Amniotic epithelial cell (primary cell): Measurements from ENCODE around the gene NEAT1.

Source experiments
- DNase-seq: peaks from one replicate; pipeline ENCODE4 v3.0.0-alpha.2; 2010; ENCODE audit warnings: low read depth

NEAT1 gene

GRCh38 chr11:65423516-65424204 lies 1.1 kb downstream of the NEAT1 start:
- DNase-seq: peak; percentile 43

DNA sequence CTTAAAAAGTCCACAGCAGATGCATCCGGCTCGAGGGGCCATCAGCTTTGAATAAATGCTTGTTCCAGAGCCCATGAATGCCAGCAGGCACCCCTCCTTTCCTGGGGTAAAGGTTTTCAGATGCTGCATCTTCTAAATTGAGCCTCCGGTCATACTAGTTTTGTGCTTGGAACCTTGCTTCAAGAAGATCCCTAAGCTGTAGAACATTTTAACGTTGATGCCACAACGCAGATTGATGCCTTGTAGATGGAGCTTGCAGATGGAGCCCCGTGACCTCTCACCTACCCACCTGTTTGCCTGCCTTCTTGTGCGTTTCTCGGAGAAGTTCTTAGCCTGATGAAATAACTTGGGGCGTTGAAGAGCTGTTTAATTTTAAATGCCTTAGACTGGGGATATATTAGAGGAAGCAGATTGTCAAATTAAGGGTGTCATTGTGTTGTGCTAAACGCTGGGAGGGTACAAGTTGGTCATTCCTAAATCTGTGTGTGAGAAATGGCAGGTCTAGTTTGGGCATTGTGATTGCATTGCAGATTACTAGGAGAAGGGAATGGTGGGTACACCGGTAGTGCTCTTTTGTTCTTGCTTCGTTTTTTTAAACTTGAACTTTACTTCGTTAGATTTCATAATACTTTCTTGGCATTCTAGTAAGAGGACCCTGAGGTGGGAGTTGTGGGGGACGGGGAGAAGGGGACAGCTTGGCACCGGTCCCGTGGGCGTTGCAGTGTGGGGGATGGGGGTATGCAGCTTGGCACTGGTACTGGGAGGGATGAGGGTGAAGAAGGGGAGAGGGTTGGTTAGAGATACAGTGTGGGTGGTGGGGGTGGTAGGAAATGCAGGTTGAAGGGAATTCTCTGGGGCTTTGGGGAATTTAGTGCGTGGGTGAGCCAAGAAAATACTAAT lies 1.9 kb downstream of the NEAT1 start:
- DNase-seq: peak; percentile 59

DNA sequence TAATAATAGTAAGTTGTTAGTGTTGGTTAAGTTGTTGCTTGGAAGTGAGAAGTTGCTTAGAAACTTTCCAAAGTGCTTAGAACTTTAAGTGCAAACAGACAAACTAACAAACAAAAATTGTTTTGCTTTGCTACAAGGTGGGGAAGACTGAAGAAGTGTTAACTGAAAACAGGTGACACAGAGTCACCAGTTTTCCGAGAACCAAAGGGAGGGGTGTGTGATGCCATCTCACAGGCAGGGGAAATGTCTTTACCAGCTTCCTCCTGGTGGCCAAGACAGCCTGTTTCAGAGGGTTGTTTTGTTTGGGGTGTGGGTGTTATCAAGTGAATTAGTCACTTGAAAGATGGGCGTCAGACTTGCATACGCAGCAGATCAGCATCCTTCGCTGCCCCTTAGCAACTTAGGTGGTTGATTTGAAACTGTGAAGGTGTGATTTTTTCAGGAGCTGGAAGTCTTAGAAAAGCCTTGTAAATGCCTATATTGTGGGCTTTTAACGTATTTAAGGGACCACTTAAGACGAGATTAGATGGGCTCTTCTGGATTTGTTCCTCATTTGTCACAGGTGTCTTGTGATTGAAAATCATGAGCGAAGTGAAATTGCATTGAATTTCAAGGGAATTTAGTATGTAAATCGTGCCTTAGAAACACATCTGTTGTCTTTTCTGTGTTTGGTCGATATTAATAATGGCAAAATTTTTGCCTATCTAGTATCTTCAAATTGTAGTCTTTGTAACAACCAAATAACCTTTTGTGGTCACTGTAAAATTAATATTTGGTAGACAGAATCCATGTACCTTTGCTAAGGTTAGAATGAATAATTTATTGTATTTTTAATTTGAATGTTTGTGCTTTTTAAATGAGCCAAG lies 2.7 kb downstream of the NEAT1 start:
- DNase-seq: peak; percentile 77

GRCh38 chr11:65425971-65426838 lies 3.6 kb downstream of the NEAT1 start:
- peak; percentile 90 for DNase-seq

DNA sequence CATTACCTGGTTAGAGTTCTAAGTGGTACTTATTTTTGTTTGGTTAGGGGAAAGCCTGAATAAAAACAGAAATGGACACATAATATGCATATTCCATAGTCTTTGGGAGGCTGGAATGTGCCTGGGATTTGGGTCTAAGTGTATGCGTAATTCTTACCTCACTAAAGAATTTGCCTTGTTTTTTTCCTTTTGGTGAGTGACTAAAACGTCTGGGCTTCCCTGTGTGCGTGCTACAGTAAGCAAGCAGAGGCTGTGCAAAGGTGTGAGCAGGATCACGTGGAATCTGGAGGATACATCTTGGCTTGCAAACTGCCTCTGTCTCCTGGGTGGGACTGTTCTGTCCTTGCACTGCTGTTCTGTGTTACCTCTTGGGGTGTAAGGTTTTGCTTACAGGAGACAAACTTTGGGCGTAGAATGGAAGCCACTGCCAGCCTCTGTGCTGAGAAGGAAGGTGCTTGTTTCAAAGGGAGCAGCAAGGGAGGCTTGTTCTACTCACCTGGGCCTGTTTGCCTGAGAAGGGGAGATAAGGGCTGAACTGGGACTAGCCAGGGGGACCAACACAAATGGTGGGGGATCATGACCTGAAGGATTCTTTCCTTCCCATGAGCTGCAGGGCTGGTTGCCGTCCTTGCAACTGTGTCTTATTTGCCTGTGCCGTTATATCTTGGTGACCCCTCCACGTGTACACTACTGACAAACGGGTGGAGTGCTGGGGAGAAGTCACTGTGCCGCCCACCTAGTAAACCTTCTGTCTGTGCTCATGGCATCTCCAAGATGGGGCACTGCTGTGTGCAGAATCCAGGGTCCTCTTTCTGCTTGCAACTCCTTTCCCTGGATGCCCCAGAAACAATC lies 4.5 kb downstream of the NEAT1 start:
- DNase-seq: peak; percentile 67

GRCh38 chr11:65427691-65428577 lies 5.3 kb downstream of the NEAT1 start:
- DNase-seq: peak; percentile 76

- DNase-seq: no peak
Measured at GRCh38 chr11:65428578-65429067, 6.0 kb downstream of the NEAT1 start.

DNA sequence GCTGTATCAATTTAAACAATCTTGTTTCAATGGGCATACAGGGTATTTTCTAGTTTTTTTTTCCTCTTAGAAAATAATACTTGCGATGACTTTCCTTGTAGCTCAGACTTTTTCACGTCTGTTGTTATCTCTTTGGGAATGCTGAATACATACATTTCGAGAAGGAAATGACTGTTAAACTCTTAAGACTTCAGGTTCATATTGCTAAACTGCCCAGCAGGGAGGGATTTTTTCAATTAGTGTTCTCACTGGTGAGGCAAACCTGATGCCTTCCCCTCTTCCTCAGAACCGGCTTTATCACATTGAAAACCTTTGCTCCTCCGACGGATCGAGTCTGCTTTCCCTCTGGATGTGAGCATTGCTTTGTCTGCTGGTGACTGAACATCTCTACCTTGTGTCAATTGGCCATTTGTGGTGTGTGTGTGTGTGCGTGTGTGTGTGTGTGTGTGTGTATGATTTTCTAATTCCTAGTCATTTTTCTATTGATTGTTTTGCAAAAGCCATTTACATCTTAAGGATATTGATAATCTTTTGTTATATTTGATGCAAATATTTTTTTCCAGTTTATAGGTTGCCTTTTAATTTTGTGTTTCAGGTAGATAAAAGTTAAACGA lies 6.6 kb downstream of the NEAT1 start:
- DNase-seq: peak; percentile 77

DNA sequence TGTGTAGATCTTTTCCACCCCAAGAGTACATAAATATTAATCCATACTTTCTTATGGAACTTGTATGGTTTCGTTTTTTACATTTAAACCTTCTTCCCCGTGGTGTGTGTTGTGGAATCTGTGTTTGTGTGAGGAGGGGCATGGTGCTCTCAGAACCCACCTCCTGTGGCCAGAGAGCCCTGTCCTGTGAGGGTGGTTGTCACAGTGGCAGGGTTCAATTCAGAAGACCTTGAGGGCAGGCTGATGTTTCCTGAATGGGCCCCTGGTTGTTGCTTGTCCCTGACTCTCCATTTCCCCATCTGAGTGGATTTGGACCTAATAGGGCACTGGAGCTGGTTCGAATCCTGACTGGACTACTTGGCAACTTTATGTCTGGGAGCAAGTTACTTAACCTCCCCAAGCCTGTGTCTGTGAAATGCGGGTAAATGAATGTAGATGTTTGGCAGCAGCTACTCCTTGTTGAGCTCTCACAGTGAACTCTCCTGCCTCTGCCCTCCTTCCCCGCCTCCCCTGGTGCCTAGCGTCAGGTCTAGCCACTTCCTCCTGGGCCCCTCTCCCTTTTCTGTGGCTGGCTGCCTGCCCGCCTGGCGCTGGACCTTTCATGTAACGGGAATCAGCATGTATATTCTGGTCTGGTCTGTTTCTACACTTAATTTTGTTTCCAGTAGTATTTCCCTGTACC lies 7.3 kb downstream of the NEAT1 start:
- peak; percentile 84 for DNase-seq

DNA sequence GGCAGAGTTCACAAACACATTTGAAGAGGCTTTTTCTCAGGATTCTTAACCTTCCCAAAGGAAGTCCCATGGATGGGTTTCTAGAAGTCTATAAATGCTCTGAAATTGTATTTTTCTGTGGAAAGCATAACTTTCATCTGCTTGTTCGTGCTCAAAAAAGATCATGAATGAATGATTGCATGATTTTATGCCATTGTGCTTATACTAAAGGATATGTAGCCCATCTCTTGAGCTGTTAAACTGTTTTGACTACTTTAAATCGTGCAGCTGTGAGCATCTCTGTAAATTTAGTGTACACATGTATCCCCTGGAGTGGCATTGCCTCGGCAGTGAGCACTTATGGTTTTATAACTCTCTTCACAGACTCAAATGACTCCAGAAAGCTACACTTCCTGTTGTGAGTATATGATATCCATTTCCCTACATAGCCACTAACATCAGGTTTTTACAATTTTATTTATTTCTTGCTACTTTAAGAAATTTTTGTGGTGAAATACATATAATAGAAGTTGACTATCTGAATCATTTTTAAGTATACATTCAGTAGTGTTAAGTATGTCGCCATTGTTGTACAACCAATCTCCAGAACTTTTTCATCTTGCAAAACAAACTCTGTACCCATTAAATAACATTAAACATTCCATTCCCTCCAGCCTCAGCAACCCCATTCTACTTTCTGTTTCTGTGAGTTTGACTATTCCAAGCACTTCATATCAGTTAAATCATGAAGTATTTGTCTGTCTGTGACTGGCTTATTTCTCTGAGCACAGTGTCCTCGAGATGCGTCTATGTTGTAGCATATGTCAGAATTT lies 8.0 kb downstream of the NEAT1 start:
- DNase-seq: peak; percentile 70

DNA sequence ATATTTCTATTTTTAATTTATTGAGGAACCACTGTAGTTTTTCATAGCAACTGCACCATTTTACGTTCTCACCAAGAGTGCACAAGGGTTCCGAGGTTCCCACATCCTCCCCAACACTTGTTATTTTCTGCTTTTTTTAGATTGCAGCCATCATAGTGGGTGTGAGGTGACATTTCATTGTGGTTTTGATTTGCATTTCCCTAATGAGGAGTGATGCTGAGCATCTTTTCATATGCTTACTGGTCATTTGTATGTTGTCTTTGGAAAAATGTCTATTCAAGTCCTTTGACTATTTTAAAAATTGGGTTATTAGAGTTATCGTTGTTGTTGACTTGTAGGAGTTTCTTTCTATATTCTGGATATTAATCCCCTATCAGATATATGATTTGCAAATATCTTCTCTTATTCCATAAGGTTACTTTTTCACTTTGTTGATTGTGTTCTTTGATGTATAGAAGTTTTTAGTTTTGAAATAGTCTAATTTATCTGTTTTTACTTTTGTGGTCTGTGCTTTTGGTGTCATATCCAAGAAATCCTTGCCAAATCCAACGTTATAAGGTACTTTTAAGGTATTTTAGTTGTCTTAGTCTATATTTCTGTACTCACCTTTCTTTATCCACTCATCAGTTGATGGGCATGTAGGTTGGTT lies 9.0 kb downstream of the NEAT1 start:
- DNase-seq: peak; percentile 58

DNA sequence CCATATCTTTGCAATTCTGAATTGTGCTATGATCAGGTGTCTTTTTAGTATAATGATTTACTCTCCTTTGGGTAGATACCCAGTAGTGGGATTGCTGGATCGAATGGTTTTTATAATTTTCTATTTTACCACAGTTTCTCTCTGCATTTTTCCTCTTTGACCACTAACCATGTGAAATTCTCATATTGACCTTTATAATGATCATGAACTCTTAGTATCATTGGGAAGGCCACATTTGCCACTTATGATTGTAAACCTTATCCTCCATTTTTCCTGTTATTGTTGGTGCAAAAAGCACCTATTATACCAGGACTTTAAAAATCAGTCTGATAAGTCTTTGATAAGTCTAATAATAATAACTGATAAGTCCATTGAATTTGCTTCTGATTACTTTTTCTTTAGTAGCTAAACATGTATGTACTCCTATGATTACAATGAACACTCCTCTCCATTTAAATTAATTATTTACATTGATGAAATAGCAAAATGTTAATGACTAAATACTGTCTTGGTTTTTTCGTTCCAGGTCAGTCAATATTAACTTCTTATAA lies 9.6 kb downstream of the NEAT1 start:
- DNase-seq: peak; percentile 34

DNA sequence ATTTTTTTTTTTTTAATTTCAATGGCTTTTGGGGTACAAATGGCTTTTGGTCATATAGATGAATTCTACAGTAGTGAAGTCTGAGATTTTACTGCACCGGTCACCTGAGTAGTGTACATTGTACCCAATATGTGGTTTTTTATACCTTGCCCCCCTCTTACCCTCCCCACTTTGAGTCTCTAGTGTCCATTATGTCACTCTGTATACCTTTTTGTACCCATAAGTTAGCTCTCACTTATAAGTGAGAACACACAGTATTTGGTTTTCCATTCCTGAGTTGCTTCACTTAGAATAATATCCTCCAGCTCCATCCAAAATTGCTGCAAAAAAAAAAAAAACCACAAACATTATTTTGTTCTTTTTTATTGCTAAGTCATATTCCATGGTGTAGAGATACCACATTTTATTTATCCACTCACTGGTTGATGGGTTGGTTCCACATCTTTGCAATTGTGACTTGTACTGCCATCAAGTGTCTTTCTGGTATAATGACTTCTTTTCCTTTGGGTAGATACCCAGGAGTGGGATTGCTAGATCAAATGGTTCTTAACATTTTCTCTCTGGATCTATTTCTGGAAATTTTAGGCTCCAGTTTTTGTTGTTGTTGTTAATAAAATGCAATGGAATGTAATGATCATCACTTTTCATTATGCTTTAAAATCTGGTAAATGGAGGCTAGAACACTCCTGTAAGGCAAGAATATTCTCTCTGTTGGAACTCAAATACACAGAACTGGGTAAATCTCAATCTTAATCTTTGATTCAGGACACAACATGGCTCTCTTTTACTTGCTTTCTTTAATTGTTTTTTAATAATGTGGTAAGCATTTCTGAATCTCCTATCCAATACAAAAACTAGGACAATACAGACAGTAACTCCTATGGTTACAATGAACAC lies 10.3 kb downstream of the NEAT1 start:
- DNase-seq: peak; percentile 54

- DNase-seq: peak; percentile 21
Measured at GRCh38 chr11:65433657-65434056, 11.1 kb downstream of the NEAT1 start.

DNA sequence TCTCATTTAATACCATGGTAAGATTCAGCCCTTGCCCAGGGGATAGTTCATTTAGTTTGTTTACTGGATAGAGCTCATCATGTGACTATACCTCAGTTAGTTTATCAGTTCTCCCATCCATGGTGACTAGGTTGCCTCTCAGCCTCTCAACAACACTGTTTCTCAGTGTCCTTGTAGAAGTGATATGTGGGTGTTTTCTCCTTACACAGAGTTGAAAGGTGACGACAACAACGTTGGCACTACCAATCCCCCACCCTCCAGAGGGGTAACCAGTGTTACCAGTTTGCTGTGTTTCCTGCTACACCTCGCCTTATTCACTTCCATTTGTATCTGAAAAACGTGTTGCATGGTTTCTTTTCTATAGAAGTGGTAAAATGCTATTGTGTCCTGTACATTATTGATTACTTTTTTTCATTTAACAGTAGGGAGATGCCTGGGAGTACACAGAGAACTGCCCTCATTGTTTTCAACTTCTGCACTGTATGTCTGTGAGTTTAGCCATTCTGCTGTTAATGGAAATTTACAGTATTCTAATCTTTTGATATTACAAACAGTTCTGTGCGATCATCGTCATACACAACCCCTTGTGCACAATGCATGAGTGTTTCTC lies 11.6 kb downstream of the NEAT1 start:
- peak; percentile 50 for DNase-seq
